Keratinocyte (primary cell): ENCODE results near the gene CD72. TPM values are rescaled to one million over a fixed set of nuclear protein-coding genes. Genes with fewer than 3 reads are reported as not detected.

ENCODE experiments used
- DNase-seq: peaks from one replicate; pipeline ENCODE4 v3.0.0-alpha.2; 2011; ENCODE audit warnings: low read depth, missing footprints, low spot score
- FAIRE-seq: peaks from 2 replicates; lab custom pipeline; 2011; peaks lifted over from hg19 to GRCh38; lab: Jason Lieb, UNC
- H2AFZ ChIP-seq: 2 replicates; pipeline ENCODE4 v1.6.0; 2012; ENCODE audit warnings: low read length, control low read depth, inconsistent platforms; ENCODE audit not compliant: control insufficient read depth
- H3K27ac ChIP-seq: 2 replicates; pipeline ENCODE4 v1.5.1; 2011; ENCODE audit warnings: low read length; ENCODE audit not compliant: control insufficient read depth, insufficient read depth
- H3K27me3 ChIP-seq: 3 replicates; pipeline ENCODE4 v1.6.0; 2011; ENCODE audit warnings: low read length; ENCODE audit not compliant: control insufficient read depth, insufficient read depth; ENCODE audit errors: extremely low read depth
- H3K36me3 ChIP-seq, 2 experiments: 2 replicates in 1 of 2; 3 replicates in 1 of 2; pipeline ENCODE4 v1.5.1; 2011; ENCODE audit warnings: low read length in 2 of 2, mild to moderate bottlenecking in 1 of 2; ENCODE audit not compliant: control insufficient read depth in 2 of 2, insufficient read depth in 2 of 2; ENCODE audit errors: extremely low read depth in 1 of 2
- H3K4me1 ChIP-seq: 3 replicates; pipeline ENCODE4 v1.5.1; 2011; ENCODE audit warnings: low read length; ENCODE audit not compliant: control insufficient read depth, insufficient read depth; ENCODE audit errors: extremely low read depth
- H3K4me2 ChIP-seq: 3 replicates; pipeline ENCODE4 v1.6.0; 2011; ENCODE audit warnings: low read depth, low read length; ENCODE audit not compliant: control insufficient read depth, insufficient read depth; ENCODE audit errors: extremely low read depth
- H3K4me3 ChIP-seq, 3 experiments: fragments of 200-600 bp in 1 of 3; sonication (generic) in 1 of 3; 2 replicates in 2 of 3; 3 replicates in 1 of 3; pipeline ENCODE4 v1.5.1; 2011 to 2016; ENCODE audit warnings: low read length in 3 of 3, mild to moderate bottlenecking in 3 of 3, control low read depth in 2 of 3, inconsistent platforms in 1 of 3, low read depth in 1 of 3, mixed read lengths in 1 of 3, mixed run types in 1 of 3, moderate library complexity in 1 of 3; ENCODE audit not compliant: control insufficient read depth in 2 of 3, insufficient read depth in 2 of 3; ENCODE audit errors: extremely low read depth in 1 of 3
- H3K79me2 ChIP-seq: 2 replicates; pipeline ENCODE4 v1.6.0; 2012; ENCODE audit warnings: low read length; ENCODE audit not compliant: control insufficient read depth, insufficient read depth
- H3K9ac ChIP-seq: 3 replicates; pipeline ENCODE4 v1.6.0; 2011; ENCODE audit warnings: low read length; ENCODE audit not compliant: control insufficient read depth, insufficient read depth; ENCODE audit errors: extremely low read depth
- H3K9me1 ChIP-seq: 3 replicates; pipeline ENCODE4 v1.6.0; 2011; ENCODE audit warnings: low read length; ENCODE audit not compliant: control insufficient read depth, insufficient read depth; ENCODE audit errors: extremely low read depth
- H3K9me3 ChIP-seq: 2 replicates; pipeline ENCODE4 v1.5.1; 2012; ENCODE audit warnings: low read depth, low read length; ENCODE audit not compliant: control insufficient read depth
- H4K20me1 ChIP-seq: 3 replicates; pipeline ENCODE4 v1.6.0; 2011; ENCODE audit warnings: low read length; ENCODE audit not compliant: control insufficient read depth, insufficient read depth; ENCODE audit errors: extremely low read depth
- CTCF ChIP-seq, 3 experiments: IDR thresholded peaks in 1 of 3; conservative IDR thresholded peaks in 1 of 3; optimal IDR thresholded peaks in 1 of 3; 2 replicates in 2 of 3; 3 replicates in 1 of 3; pipeline versions ENCODE3 to v1.5.1; 2011; ENCODE audit warnings: low read length in 3 of 3, mild to moderate bottlenecking in 3 of 3, moderate library complexity in 2 of 3, control low read depth in 1 of 3, inconsistent platforms in 1 of 3; ENCODE audit not compliant: insufficient read depth in 2 of 3; ENCODE audit errors: extremely low read depth in 1 of 3
- EZH2 ChIP-seq: IDR thresholded peaks from one replicate; pipeline ENCODE4 v1.6.1; 2012; ENCODE audit warnings: inconsistent platforms, mild to moderate bottlenecking, low read length, moderate library complexity
- dilution Hi-C: fragments of 300-500 bp; cut with MboI; formaldehyde crosslinking; loops from one replicate; pipeline ENCODE4 v1.7.0; 2020; ENCODE audit warnings: low sequenced_read_pairs; ENCODE audit not compliant: extremely low pct_ligation_motif_present
- polyA plus RNA-seq, 5 experiments: library from polyadenylated mRNA; depleted of rRNA in 3 of 5; stranded (reverse) in 3 of 5; stranded (forward) in 1 of 5; unstranded in 1 of 5; fragments of >200 nt; gene quantifications; 1 replicate in 1 of 5; 2 replicates in 3 of 5; 3 replicates in 1 of 5; pipeline versions ENCODE4 v1.2.1 to v1.2.3, GENCODE V29; 2011 to 2012; ENCODE audit warnings: missing spikeins in 2 of 5, low read depth in 1 of 5, low replicate concordance in 1 of 5

The CD72 gene
- polyA plus RNA-seq, 1 donor (not counting 4 experiments of a cell fraction or from before 2014, with no cell fraction given): 0.66 TPM

- Histone ChIP-seq H3K27me3 (no peaks in the 10 kb centered on the region), H3K9me3 (no peaks in the 10 kb centered on the region), H3K9ac (peak overlapping the region; percentile 75), H3K79me2 (peaks cover 9% of the 10 kb centered on the region), H3K36me3 (peaks cover 4 to 14% of the 10 kb centered on the region in 2 experiments), H2AFZ (peak overlapping the region; percentile 98), H3K27ac (peak overlapping the region; percentile 78), H3K4me1 (peaks cover 19% of the 10 kb centered on the region), H4K20me1 (no peaks in the 10 kb centered on the region), H3K9me1 (no peaks in the 10 kb centered on the region), H3K4me3 (peak overlapping the region; percentile 68 to 93 (median 78)), H3K4me2 (peak overlapping the region; percentile 100)
- peak; percentile 92 for FAIRE-seq
- no peak for TF ChIP-seq EZH2
- TF ChIP-seq CTCF (optimal IDR thresholded peaks at IDR 0.05 in 1 of 3, IDR thresholded peaks at IDR 0.05 in 1 of 3, conservative IDR thresholded peaks at IDR 0.05 in 1 of 3; ENCODE audit: extremely low read depth in 1 of 3, insufficient read depth in 2 of 3, low read length in 3 of 3): peak; percentile 87 to 96 (median 95)
- dilution Hi-C loops: no loop called here
- DNase-seq: peak; percentile 97
Measured at GRCh38 chr9:35603986-35604577, 14.1 kb downstream of the CD72 start.

GRCh38 chr9:35603506-35603985 is 14.7 kb downstream of the CD72 start:
- Histone ChIP-seq H3K9me3 (no peaks in the 10 kb centered on the region), H3K79me2 (peaks cover 9% of the 10 kb centered on the region), H4K20me1 (no peaks in the 10 kb centered on the region), H3K4me1 (peaks cover 19% of the 10 kb centered on the region), H3K27ac (peak overlapping the region; percentile 45), H3K36me3 (peaks cover 0 to 10% of the 10 kb centered on the region in 2 experiments), H3K9me1 (no peaks in the 10 kb centered on the region), H3K9ac (peak overlapping the region; percentile 63), H2AFZ (peak overlapping the region; percentile 89), H3K4me3 (peak overlapping the region; percentile 30 to 61 (median 59)), H3K27me3 (no peaks in the 10 kb centered on the region), H3K4me2 (peak overlapping the region; percentile 67)
- no peak for FAIRE-seq
- DNase-seq: no peak
- dilution Hi-C loops: no loop called here
- TF ChIP-seq CTCF (optimal IDR thresholded peaks at IDR 0.05 in 1 of 3, IDR thresholded peaks at IDR 0.05 in 1 of 3, conservative IDR thresholded peaks at IDR 0.05 in 1 of 3; ENCODE audit: extremely low read depth in 1 of 3, insufficient read depth in 2 of 3, low read length in 3 of 3) (peak in 1 of 3 experiments; percentile 20), EZH2 (no peak)
